Neuronal stem cell (in vitro differentiated cells): ENCODE measurements around the gene PDE6A.

Experiments
- DNase-seq: peaks from one replicate; pipeline ENCODE4 v3.0.0-alpha.2; 2013; ENCODE audit warnings: low spot score
- H2AFZ ChIP-seq: one replicate; pipeline ENCODE4 v1.6.1; 2013; ENCODE audit warnings: mild to moderate bottlenecking, low read length, inconsistent platforms
- H2AK5ac ChIP-seq: 2 replicates; pipeline ENCODE4 v1.6.1; 2013; ENCODE audit warnings: low read depth, mild to moderate bottlenecking, inconsistent platforms, low read length, moderate library complexity, mixed read lengths
- H2BK120ac ChIP-seq: 2 replicates; pipeline ENCODE4 v1.6.1; 2013; ENCODE audit warnings: low read depth, mild to moderate bottlenecking, inconsistent platforms, low read length, moderate library complexity, mixed read lengths
- H2BK12ac ChIP-seq: one replicate; pipeline ENCODE4 v1.6.1; 2013; ENCODE audit warnings: low read length, inconsistent platforms
- H2BK15ac ChIP-seq: 2 replicates; pipeline ENCODE4 v1.6.1; 2013; ENCODE audit warnings: mild to moderate bottlenecking, low read length, inconsistent platforms, mixed read lengths
- H2BK5ac ChIP-seq: one replicate; pipeline ENCODE4 v1.6.1; 2013; ENCODE audit warnings: inconsistent platforms, mild to moderate bottlenecking, low read length, moderate library complexity
- H3K14ac ChIP-seq: one replicate; pipeline ENCODE4 v1.6.1; 2013; ENCODE audit warnings: low read length, inconsistent platforms
- H3K18ac ChIP-seq: 2 replicates; pipeline ENCODE4 v1.6.1; 2013; ENCODE audit warnings: low read length, inconsistent platforms
- H3K23ac ChIP-seq: 2 replicates; pipeline ENCODE4 v1.6.1; 2013; ENCODE audit warnings: low read depth, mild to moderate bottlenecking, mixed read lengths, low read length, inconsistent platforms; ENCODE audit not compliant: poor library complexity
- H3K27ac ChIP-seq: replicated peaks from 3 replicates; pipeline ENCODE4 v1.5.1; 2013; ENCODE audit warnings: low read length, inconsistent platforms
- H3K27me3 ChIP-seq, 3 experiments: 2 replicates each; pipeline ENCODE4 v1.6.1; 2013; ENCODE audit warnings: low read length in 3 of 3, mild to moderate bottlenecking in 2 of 3, inconsistent platforms in 1 of 3, low read depth in 1 of 3, mixed read lengths in 1 of 3, moderate library complexity in 1 of 3; ENCODE audit not compliant: control insufficient read depth in 3 of 3, insufficient read depth in 3 of 3
- H3K36me3 ChIP-seq, 2 donors: replicated peaks in 1 of 2; 2 replicates each; pipeline ENCODE4 v1.6.1; 2013; ENCODE audit warnings: low read length in 2 of 2; ENCODE audit not compliant: control insufficient read depth in 2 of 2, insufficient read depth in 2 of 2
- H3K4ac ChIP-seq: 2 replicates; pipeline ENCODE4 v1.6.1; 2013; ENCODE audit warnings: inconsistent platforms, mild to moderate bottlenecking, low read length, moderate library complexity
- H3K4me1 ChIP-seq, 2 donors: 1 replicate in 1 of 2; 2 replicates in 1 of 2; pipeline ENCODE4 v1.6.1; 2013; ENCODE audit warnings: low read length in 2 of 2, low read depth in 1 of 2; ENCODE audit not compliant: control insufficient read depth in 2 of 2, insufficient read depth in 1 of 2
- H3K4me2 ChIP-seq: one replicate; pipeline ENCODE4 v1.6.1; 2013; ENCODE audit warnings: mild to moderate bottlenecking, low read length, inconsistent platforms; ENCODE audit not compliant: insufficient read depth, poor library complexity, severe bottlenecking
- H3K4me3 ChIP-seq, 2 donors: 2 replicates each; pipeline ENCODE4 v1.5.1; 2013; ENCODE audit warnings: low read length in 2 of 2, mild to moderate bottlenecking in 2 of 2, inconsistent platforms in 1 of 2, moderate library complexity in 1 of 2
- H3K79me1 ChIP-seq: one replicate; pipeline ENCODE4 v1.6.1; 2013; ENCODE audit warnings: low read depth, mild to moderate bottlenecking, inconsistent platforms, low read length, moderate library complexity
- H3K9ac ChIP-seq: one replicate; pipeline ENCODE4 v1.6.1; 2013; ENCODE audit warnings: mild to moderate bottlenecking, low read depth, low read length, inconsistent platforms; ENCODE audit not compliant: poor library complexity
- H3K9me3 ChIP-seq, 2 donors: replicated peaks in 1 of 2; 2 replicates each; pipeline versions ENCODE3 to v1.6.1; 2013; ENCODE audit warnings: low read length in 2 of 2, mild to moderate bottlenecking in 2 of 2, inconsistent platforms in 1 of 2, low read depth in 1 of 2, mixed read lengths in 1 of 2, moderate library complexity in 1 of 2; ENCODE audit not compliant: control insufficient read depth in 2 of 2, insufficient read depth in 1 of 2
- H4K8ac ChIP-seq: one replicate; pipeline ENCODE4 v1.6.1; 2013; ENCODE audit warnings: low read depth, mild to moderate bottlenecking, inconsistent platforms, low read length, moderate library complexity
- H4K91ac ChIP-seq: one replicate; pipeline ENCODE4 v1.6.1; 2013; ENCODE audit warnings: low read length, low read depth, mild to moderate bottlenecking, inconsistent platforms; ENCODE audit not compliant: poor library complexity
- WGBS, 2 donors: extraction: QIAGEN DNeasy Blood & Tissue Kit; methylation state at CpG; one replicate each; pipeline ENCODE4 v1.1.7; 2013; ENCODE audit warnings: missing lambda C conversion rate in 2 of 2, mixed read lengths in 1 of 2; ENCODE audit not compliant: insufficient read length in 2 of 2, insufficient replicate concordance in 1 of 2; ENCODE audit errors: extremely low coverage in 2 of 2; 5-methylcytosine and 5-hydroxymethylcytosine counted together

Gene PDE6A

GRCh38 chr5:149894237-149894636 lies 50.4 kb downstream of the PDE6A start:
- Histone ChIP-seq H3K9ac (no peak overlapping the region), H3K79me1 (no peaks in the 10 kb centered on the region), H2AFZ (no peak overlapping the region), H3K4me3 (no peak overlapping the region), H4K8ac (no peak overlapping the region), H3K18ac (no peak overlapping the region), H2BK15ac (no peak overlapping the region), H3K9me3 (no peaks in the 10 kb centered on the region), H3K23ac (no peak overlapping the region), H3K36me3 (no peaks in the 10 kb centered on the region), H4K91ac (no peak overlapping the region), H3K27me3 (no peaks in the 10 kb centered on the region), H3K4me1 (no peaks in the 10 kb centered on the region), H2BK12ac (no peak overlapping the region), H3K14ac (no peak overlapping the region), H2BK5ac (no peak overlapping the region), H2AK5ac (no peak overlapping the region), H3K4me2 (no peak overlapping the region), H3K4ac (no peak overlapping the region), H2BK120ac (no peak overlapping the region), H3K27ac (no peak overlapping the region)
- no CpG with 5 or more reads among the region's 1 CpG for WGBS, 2 donors
- DNase-seq, result no peak

GRCh38 chr5:149893403-149893931 lies 51.1 kb downstream of the PDE6A start:
- H3K27ac ChIP-seq, result no peak overlapping the region
- H3K23ac ChIP-seq, result no peak overlapping the region
- H3K36me3 ChIP-seq, result no peaks in the 10 kb centered on the region
- no peak overlapping the region for H4K91ac ChIP-seq
- H2BK120ac ChIP-seq, result no peak overlapping the region
- no peaks in the 10 kb centered on the region for H3K4me1 ChIP-seq
- no peak overlapping the region for H3K9ac ChIP-seq
- no peak overlapping the region for H2BK5ac ChIP-seq
- no peak overlapping the region for H3K18ac ChIP-seq
- WGBS, 2 donors, result no CpG with 5 or more reads among the region's 1 CpG
- H4K8ac ChIP-seq, result no peak overlapping the region
- no peak overlapping the region for H2BK12ac ChIP-seq
- no peak overlapping the region for H3K4me2 ChIP-seq
- no peaks in the 10 kb centered on the region for H3K79me1 ChIP-seq
- H2AFZ ChIP-seq, result no peak overlapping the region
- H3K27me3 ChIP-seq, result no peaks in the 10 kb centered on the region
- H2AK5ac ChIP-seq, result no peak overlapping the region
- no peak overlapping the region for H3K4me3 ChIP-seq
- no peak overlapping the region for H3K14ac ChIP-seq
- H3K4ac ChIP-seq, result no peak overlapping the region
- H2BK15ac ChIP-seq, result no peak overlapping the region
- no peak for DNase-seq
- H3K9me3 ChIP-seq, result no peaks in the 10 kb centered on the region

GRCh38 chr5:149892594-149892993 lies 52.0 kb downstream of the PDE6A start:
- H3K14ac ChIP-seq, result no peak overlapping the region
- no peak overlapping the region for H3K27ac ChIP-seq
- no peak overlapping the region for H3K18ac ChIP-seq
- no peak overlapping the region for H2BK12ac ChIP-seq
- H3K79me1 ChIP-seq, result no peaks in the 10 kb centered on the region
- no peak overlapping the region for H2BK120ac ChIP-seq
- no peak overlapping the region for H2AFZ ChIP-seq
- no peak overlapping the region for H4K8ac ChIP-seq
- no peak overlapping the region for H2BK15ac ChIP-seq
- no peaks in the 10 kb centered on the region for H3K36me3 ChIP-seq
- no peaks in the 10 kb centered on the region for H3K9me3 ChIP-seq
- H3K4me3 ChIP-seq, result no peak overlapping the region
- no peak overlapping the region for H2BK5ac ChIP-seq
- H3K27me3 ChIP-seq, result no peaks in the 10 kb centered on the region
- no peak overlapping the region for H3K9ac ChIP-seq
- no peak overlapping the region for H3K23ac ChIP-seq
- H2AK5ac ChIP-seq, result no peak overlapping the region
- H3K4me2 ChIP-seq, result no peak overlapping the region
- H4K91ac ChIP-seq, result no peak overlapping the region
- no peak overlapping the region for H3K4ac ChIP-seq
- whole genome bisulfite sequencing, 2 donors, result no CpG with 5 or more reads among the region's 5 CpGs
- DNase-seq, result no peak
- peaks cover 0 to 2% of the 10 kb centered on the region in 2 donors for H3K4me1 ChIP-seq

GRCh38 chr5:149888280-149888679 lies 56.3 kb downstream of the PDE6A start:
- no peaks in the 10 kb centered on the region for H3K36me3 ChIP-seq
- no peaks in the 10 kb centered on the region for H3K79me1 ChIP-seq
- H2BK15ac ChIP-seq, result no peak overlapping the region
- no CpG with 5 or more reads among the region's 1 CpG for WGBS, 2 donors
- H2BK5ac ChIP-seq, result no peak overlapping the region
- no peak for DNase-seq
- no peak overlapping the region for H4K91ac ChIP-seq
- H4K8ac ChIP-seq, result no peak overlapping the region
- no peak overlapping the region for H3K23ac ChIP-seq
- no peak overlapping the region for H3K14ac ChIP-seq
- no peak overlapping the region for H3K9ac ChIP-seq
- no peak overlapping the region for H3K4ac ChIP-seq
- H3K4me1 ChIP-seq, result peaks cover 0 to 2% of the 10 kb centered on the region in 2 donors
- no peak overlapping the region for H2AFZ ChIP-seq
- no peak overlapping the region for H3K4me3 ChIP-seq
- no peak overlapping the region for H2BK12ac ChIP-seq
- H3K27me3 ChIP-seq, result no peaks in the 10 kb centered on the region
- no peak overlapping the region for H3K27ac ChIP-seq
- no peak overlapping the region for H2AK5ac ChIP-seq
- H3K18ac ChIP-seq, result no peak overlapping the region
- no peak overlapping the region for H2BK120ac ChIP-seq
- H3K9me3 ChIP-seq, result no peaks in the 10 kb centered on the region
- H3K4me2 ChIP-seq, result no peak overlapping the region
